HG02642 (cell line): ENCODE measurements around the gene SERPINB2.

Experiments used
- ATAC-seq: cut with Tn5 transposase; IDR thresholded peaks from one replicate; pipeline ENCODE4 v1.9.1; 2021; ENCODE audit warnings: mild to moderate bottlenecking; ENCODE audit not compliant: unreplicated experiment, poor library complexity

Gene SERPINB2

GRCh38 chr18:63883617-63884016, 3.9 kb upstream of the SERPINB2 start:
- ATAC-seq = no peak

DNA sequence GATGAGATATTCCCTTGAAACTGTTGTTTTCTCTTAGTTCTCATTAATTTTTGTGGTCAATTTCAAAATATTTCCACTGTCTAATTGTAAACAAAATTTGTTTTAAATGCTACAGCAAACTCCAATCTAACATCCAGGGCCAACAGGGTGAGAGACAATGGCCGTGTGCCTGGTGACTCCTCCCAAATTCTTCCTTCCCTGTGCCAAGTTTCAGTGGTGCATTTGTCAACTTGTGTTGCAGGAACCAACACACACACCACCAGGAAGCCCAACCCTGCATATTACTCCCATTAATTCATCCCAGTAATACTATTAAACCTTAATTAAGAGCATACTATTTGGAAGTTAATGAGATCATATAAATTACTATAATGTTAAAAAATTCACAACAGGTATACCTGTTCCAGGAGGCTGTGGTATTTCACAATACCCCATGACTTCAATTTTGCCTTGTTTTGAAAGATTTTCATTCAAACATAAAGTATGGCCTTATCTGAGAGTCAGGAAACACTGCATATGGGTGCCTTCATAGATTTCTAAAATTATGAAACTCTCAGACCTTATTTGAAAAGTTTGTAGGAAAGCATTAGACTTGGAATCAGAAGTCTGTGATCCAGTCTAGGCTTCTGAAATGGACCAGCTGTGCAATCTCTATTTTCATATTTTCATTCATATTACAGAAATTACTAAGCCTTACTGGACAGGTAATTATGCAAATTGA, 1.1 kb downstream of the SERPINB2 start:
- ATAC-seq = no peak

- ATAC-seq = no peak
Measured at GRCh38 chr18:63889626-63890025, 2.1 kb downstream of the SERPINB2 start.

- no peak for ATAC-seq
Measured at GRCh38 chr18:63890237-63890949, 2.9 kb downstream of the SERPINB2 start.

DNA sequence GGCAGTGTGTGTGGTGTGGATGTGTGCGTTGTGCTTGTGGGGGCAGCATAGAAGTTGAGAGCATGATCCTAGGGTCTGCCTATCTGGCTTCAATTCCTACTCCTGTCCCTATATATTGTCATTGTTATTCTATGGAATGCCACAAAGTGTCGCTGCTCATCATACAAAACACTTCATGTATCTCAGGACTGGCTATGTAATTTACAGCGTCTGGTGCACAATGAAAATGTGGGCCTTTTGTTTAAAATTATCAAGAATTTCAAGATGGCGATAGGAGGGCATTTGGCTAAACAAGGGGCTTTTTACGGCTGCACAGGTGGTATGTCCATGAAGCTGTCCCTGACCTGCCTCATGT, 3.4 kb downstream of the SERPINB2 start:
- ATAC-seq = peak; percentile 81

- no peak for ATAC-seq
Measured at GRCh38 chr18:63892566-63892965, 5.1 kb downstream of the SERPINB2 start.

DNA sequence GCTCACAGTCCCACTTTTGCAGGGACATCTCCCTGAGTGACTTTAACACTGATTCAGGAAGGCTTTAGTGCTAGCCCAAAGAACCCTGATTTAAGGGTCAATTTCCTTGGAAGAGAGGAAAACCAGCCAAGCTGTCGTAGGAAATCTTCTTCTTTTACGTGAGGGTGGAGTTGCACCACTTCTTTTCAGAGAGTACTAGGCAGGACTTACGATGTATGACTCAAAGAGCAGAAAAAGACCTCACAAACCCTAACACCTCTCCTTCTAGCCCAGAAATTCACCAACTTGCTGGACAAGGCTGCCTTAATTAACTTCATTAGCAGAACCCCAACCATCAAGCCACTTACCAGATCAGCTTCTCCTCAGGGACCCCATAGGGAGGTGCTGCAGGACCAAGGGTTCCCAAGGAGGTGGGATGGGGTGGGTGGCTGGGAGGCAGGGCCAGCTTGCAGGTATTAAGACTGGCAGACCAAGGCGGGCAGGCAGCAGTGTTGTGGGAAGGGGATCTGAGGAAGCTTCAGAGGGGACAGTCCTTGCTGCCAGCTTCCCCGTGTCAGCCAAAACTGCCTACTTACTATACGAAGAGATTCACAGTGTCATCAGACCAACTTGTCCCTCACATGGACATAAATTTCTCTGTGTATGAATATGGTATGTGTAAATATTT, 6.7 kb downstream of the SERPINB2 start:
- ATAC-seq = no peak

DNA sequence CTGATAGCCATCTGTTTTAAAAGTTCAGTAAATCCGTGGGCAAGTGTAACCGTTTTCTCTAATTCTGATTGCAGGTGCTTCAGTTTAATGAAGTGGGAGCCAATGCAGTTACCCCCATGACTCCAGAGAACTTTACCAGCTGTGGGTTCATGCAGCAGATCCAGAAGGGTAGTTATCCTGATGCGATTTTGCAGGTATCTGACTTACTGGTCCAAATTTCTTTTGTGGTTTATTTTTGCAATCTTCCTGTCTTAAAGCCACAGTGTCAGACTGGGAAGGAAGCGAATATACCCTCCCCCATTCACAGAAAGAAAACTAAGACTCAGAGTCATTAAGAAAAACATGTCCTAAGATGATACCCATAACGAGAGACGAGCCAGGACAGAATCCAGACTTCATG, 7.7 kb downstream of the SERPINB2 start:
- ATAC-seq = no peak

GRCh38 chr18:63897072-63897471, 9.6 kb downstream of the SERPINB2 start:
- no peak for ATAC-seq

DNA sequence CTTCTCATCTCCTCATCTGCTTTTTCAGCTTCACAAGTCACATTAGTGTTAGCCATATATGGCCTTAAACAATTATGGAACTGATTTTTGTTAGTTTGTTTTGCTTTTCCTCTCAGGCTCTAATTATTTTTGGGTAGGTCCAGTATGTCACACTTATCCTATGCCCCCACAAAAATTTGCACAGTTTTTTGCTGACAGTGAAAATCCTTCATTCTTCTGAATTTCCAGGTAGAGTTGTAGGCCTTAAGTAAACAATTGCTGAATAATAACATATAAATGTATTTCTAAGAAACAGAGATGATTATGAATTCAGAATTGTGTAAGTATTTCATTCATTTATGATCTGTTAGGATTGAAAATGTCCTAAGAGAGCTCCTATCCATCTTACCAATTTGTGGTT, 11.7 kb downstream of the SERPINB2 start:
- no peak for ATAC-seq

DNA sequence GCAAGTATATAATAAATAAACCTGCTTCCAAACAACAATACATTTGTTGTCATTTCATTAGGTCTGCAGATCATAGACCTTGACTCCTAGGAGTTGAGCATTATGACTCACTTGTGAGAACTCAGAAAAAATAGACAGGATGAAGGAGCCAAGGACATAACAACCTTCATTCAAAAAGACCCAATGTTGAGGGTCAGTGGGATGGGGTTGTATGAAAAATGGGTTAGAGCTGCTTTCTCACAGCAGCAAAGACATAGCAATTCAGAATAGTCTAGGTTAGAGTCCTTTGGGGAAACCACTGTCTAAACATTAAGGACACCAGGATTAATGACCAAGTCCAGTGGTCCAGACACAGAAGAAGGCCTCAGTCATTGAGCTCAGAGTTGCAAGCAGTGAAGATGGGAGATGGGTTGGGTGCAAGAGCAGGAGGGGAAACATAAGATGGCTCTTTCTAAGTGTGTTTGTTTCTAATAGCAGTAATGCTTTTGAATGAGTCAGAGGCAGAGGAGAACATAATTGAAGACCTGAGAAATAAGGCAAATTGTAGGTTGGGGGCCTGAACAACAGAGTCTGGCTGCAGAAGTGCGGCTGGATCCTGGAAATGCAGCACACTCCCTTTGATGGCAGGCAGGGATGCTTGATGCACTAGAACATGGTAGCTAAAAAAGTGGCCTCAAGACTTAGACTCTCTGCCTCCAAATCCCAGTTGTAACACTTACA, 16.5 kb downstream of the SERPINB2 start:
- ATAC-seq = no peak

- ATAC-seq = no peak
Measured at GRCh38 chr18:63904694-63905093, 17.2 kb downstream of the SERPINB2 start.

DNA sequence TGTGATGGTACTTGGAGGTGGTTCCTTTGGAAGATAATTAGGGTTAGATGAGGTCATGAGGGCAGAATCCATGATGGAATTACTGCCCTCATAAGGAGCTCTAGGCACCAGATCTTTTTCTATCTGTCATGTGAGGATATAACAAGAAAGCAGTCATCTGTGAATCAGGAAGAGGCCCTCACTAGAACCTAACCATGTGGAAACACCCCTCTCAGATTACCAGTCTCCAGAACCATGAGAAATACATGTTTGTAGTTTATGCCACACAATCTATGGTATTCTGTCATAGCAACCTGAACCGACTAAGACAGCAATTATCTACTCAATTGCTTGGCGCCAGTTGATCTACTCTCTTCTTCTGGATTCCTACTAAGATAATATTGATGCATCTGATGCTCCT, 17.9 kb downstream of the SERPINB2 start:
- no peak for ATAC-seq

- no peak for ATAC-seq
Measured at GRCh38 chr18:63906056-63906455, 18.6 kb downstream of the SERPINB2 start.

DNA sequence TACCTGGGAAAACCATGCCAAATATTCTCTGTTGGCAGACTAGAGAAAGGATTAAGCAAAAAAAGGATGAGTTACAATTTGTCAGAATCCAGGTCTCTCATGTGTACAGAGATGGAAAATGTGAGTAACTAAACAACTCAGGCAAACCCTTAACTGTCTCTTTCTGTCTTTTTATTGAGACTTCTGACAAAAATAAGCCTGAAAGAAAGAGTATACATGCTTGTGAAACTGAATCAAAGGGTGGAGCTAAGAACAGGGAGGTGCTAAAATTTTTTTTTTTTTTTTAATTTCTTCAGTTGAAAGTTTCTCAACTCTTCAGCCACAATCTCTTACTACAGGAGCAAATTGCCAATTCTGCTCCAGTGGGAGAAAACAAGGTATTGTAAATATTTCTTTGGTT, 20.2 kb downstream of the SERPINB2 start, which contains the start of gene SERPINB10:
SERPINB10 (plus strand) TSS at position 295 of the 400 bp plus-strand sequence. CDS start 7,553 bp downstream, outside the sequence.
- ATAC-seq = peak; percentile 58

DNA sequence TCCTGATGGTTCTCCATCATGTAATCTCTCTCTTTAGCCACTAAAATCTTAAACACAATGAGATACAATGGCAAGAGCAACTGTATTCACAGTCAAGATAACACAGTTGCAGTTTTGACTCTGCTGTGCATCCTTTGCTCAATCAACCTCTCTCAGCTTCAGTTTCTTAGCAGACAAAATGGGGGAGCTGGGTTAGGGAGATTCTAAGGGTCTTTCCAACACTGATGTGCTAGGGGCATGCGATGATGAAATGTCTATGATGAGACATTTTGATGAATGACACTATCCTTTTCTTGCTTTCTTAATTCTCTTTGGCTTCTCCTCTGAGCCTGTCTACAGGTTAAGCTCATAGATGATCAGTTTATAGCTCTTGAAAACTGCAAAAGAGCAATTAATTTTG, 21.4 kb downstream of the SERPINB2 start:
- ATAC-seq = peak; percentile 60

- peak; percentile 74 for ATAC-seq
Measured at GRCh38 chr18:63909870-63910269, 22.4 kb downstream of the SERPINB2 start.

- ATAC-seq = no peak
Measured at GRCh38 chr18:63917817-63918216, 30.3 kb downstream of the SERPINB2 start.

- no peak for ATAC-seq
Measured at GRCh38 chr18:63922049-63922448, 34.5 kb downstream of the SERPINB2 start.

- no peak for ATAC-seq
Measured at GRCh38 chr18:63924551-63924950, 37.0 kb downstream of the SERPINB2 start.

DNA sequence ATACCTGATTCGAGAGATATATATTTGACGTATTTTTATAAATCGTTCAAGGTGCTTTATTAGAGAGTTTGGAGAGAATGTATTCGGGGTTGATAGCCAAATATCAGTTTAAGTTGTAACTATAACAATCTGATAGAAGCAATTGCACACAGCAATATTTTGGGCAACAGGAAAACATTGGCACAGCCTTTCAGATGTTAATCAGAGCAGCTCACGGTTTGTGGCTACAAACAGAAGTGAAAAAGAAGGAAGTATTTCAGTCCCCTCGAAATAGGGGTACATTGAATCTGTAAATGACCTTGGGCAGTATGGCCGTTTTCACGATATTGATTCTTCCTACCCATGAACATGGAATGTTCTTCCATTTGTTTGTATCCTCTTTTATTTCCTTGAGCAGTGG, 40.8 kb downstream of the SERPINB2 start:
- no peak for ATAC-seq
